RCC 7860 (cell line): ENCODE results near the gene PAX5.

Experiments
- DNase-seq: peaks from one replicate; pipeline ENCODE4 v3.0.0-alpha.2; 2015; ENCODE audit warnings: low spot score
- FAIRE-seq: peaks from 2 replicates; lab custom pipeline; 2012; peaks lifted over from hg19 to GRCh38; lab: Jason Lieb, UNC

PAX5 gene

DNA sequence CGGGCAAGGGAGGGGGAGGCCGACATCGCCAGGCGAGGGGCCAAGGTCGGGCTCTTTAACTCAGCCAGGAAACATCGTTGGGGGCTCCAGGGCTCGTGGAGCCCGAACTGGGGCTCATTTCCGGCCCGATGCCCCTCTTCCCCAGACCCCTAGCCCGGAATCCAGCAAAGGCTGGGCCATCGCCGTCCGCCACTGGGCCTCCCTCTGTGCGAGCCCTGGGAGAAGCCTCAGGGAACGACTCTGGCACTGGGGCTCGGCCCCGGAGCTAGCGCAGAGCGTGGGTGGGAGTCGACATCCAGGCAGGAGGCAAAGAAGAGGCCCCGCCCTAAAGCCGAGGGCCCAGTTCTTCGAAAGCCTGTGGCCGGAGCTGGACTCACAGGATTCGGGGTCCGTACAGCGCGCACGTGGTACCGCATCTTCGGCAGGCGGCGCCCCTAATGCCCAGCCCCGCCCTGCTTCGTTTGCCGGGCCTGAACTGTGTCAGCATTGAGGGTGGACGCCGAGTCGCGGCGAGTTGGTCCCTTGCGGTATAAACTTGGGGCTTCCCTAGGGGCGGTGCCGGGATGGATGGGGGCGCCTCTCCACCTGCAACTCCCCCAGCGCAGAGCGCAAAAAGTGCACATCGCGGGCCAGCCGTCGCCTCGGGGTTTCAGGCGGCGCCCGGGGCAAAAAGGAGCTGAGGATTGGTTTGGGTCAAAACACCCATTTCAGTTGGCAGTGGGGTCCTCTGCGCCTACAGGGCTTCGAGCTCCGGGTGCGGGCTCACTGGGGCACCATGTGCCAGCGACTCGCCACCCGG, 3.6 kb upstream of the PAX5 start:
- FAIRE-seq (no peak), DNase-seq (no peak)

DNA sequence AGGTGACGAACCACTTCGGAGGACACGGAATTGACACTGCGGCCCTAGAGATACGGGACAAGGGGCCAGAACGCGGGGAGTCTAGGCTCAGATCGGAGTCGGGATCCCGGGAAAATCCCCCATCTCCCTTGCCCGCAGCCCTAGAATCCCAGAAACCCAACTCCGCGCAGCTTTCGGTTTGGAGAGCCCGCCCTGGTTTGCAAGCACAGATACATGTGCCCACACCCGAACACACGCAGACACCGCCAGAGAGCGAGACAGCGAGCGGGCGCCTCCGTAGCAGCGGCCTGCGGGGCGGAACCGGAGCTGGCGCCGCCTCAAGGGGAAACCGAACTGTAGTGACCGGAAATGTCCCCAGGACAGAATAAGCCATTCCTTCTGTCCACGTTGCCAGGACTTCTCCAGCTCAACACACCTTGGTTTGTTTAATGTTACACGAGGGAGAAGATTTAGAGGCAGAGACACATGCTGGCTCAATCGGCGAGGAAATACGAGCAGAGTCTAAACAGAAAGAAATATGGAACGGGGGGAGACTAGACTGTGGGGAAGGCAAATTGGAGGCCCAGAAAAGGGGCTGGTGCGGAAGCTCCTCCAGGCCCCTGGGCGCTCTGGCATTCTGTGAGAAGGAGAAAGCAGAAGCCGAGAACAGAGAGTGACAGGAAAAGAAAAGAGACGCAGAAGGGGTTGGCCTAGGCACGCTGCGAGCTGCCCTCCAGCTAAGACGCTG, 2.9 kb upstream of the PAX5 start:
- FAIRE-seq (no peak), DNase-seq (no peak)

DNA sequence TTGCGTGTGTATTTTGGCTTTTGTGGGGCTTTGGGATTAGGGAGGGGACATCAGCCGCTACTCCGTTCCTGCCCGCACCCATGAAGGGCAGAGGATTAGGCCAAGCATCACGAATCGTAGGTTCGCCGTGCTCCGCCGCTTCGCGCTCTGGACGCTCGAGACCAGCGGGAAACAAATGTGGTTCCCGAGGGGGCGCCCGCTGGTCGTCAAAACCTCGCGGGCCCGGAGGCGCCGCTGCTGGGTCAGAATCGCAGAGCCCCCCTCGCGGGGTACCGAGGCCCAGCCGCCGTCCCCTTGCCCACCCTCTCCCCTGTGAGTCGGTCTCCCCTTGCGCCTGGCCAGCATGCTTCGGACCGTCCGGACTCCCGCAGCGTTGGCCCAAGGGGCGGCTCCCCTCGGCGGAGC, 2.3 kb upstream of the PAX5 start:
- no peak for FAIRE-seq
- DNase-seq, result no peak

DNA sequence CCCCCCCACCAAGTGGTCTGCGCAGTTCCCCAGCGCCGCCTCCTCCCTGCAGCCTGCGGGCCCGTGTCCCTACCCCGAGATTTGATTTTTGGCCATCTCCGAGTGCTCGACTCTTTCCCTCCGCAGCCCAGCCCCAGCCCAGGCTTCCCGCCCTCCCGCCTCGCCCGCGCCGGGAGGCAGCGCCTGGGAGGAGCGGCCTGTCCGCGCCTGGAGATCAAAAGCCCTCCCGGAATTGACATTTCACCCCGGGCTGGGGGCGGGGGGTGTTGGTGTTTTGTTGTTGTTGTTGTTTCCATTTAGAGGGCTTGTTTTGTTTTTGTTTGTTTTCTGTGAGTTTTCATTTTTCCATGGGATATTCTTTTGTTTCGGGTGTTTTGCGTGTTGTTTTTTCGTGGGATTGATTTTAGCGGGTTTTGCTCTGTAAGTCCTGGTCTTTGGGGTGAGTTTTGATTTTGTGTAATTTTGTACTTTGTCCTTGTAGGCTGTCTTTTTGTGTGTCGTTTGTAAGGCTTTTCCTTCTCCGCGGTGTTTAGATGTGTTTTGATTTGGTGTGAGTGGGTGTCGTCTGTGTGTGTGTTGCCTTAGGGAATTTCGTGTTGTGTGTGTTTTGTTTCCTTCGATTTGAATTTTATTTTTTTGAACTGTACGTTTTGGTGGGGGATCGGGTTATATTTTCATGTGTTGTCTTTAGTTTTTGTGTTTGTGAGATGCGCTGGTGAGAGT, 1.7 kb upstream of the PAX5 start:
- DNase-seq, result no peak
- FAIRE-seq, result no peak

DNA sequence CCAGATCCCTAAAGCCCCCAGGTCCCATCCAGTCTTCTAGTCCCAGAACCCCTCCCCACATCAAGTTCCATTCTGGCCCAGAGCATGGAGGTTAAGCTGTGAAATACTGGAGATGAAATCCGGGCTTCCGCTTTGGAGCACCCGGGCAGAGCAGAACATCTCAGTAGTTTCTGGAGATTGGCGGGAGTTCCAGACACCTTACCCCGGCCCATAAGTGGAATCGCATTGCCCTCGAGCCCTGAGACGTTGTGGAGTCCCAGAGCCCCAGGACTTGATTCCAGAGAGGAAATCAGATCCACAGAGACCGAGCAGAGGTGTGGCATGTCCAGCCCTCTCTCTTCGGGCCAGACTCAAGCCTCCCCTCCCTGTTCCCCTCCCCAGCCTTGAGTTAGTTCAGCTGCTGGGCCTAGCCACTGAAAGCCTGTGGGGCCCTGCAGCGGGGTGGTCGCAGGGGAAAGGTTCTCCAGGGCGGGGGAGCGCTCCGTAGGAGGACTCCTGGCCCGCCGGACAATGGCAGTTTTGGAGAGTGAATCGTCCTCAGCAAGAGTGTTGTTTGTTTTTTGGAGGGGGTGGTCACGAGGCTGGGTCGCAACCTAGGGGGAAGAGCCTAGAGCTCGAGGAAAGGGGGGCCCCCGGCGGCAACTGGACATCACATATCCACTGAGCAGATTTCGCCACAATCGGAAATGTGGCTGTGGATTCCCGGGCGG, 1.0 kb upstream of the PAX5 start:
- DNase-seq (no peak), FAIRE-seq (no peak)

DNA sequence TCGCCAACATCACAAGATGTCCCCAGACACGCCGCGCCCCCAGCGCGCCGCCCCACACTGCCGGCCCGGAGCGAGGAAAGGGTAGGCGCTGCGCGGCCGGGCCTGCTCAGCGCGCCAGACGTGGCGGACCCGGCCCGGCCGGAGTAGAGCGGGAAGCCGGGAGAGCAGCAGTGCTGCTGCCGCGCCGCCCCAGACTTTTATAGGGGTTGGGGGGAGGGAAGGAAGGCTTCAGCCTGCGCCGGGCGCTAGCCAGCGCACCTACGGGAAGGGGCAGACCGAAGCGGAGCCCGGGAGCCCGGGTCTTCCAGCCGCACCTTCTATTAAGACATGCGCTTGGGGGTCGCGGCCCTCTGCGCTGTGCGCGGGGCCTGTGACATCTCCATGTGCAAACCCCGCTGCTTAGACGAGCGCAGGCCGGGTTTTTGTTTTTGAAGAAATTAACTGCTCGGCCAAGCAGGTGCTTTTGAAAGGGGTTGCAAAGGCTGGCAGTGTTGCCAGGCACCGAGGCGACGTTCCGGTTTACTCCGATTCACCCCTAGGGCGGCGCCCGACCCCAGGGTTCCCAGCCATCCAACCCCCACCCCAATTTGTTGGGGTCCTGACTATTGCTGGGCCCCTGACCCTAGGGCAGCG, 353 bp upstream of the PAX5 start:
- DNase-seq (no peak), FAIRE-seq (no peak)

DNA sequence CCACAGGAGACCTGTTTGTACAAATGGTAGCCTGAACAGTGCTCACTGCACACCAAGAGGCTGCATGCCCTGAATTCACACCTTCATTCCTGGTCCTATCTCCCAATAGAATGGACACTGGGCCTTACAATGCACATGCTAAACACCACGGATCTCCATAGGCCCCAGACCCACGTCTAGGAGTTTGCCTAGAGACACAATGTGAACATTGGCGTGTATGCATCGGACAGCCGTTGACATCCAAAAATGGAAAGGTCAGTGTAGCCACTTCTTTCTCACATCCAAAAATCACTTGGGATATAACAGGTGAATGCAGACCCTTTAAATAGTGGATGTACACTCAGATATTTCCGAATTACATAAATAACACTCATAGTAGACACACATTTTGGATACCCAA, 927 bp downstream of the PAX5 start:
- FAIRE-seq, result no peak

DNA sequence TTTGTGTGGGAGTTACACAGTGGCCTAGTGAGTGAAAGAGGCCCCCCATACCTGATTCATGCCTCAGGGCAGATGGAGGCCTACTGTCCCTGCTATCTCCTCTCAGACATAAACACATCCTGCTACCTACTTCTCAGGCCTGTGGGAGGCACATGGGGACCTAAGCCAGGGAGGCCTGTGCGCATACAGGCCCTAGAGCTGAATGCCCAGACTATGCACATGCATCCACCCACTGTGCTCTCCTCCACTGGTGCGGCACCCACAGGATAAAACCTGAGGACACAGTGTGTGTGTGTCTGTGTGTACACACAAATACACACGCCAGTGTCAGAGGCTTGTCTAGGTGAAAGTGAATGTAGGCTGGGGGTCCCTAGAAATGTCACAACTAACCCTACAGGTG, 1.4 kb downstream of the PAX5 start:
- no peak for FAIRE-seq

More for the DNA sequence above, 927 bp downstream of the PAX5 start:
- no peak for DNase-seq

DNA sequence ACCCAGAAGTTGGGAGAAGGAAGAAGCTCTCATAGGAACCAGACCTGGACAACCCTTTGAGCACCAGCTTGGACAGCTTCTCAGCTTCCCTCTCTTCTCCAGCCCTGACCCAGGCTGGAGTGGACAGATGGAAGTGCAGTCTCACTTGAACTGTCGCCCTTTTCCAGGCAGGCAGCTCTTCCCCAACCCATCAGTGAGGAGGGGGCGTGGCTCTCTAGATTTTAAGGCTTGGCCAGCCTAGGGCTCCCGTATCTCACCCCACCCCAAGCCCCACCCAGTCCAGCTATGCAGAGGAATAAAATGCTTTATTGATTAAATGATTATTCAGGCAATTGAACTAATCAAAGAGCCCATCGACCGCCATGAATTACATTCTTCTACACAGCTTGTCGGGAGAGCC, 2.2 kb downstream of the PAX5 start:
- no peak for FAIRE-seq
- no peak for DNase-seq

More for the DNA sequence above, 1.4 kb downstream of the PAX5 start:
- DNase-seq, result no peak

DNA sequence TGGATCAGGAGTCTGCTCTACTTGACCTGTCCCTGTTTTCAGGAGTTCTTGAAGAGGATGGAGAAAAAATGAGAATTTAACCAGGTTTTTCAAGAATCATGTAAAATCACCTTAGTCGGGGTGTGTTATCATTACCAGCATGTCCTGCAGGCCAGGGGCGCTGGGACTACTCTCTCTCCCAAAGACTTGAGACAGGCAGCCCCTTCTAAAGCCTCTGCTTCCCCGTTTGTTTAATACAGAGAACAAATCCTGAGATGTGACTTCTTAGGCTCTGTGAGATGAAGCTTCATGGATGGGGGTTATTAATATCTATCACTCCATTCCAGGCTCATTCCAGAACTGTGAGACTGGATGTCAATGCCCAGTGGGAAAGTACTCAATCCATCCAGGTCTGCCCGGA, 3.0 kb downstream of the PAX5 start:
- no peak for DNase-seq
- FAIRE-seq, result no peak

DNA sequence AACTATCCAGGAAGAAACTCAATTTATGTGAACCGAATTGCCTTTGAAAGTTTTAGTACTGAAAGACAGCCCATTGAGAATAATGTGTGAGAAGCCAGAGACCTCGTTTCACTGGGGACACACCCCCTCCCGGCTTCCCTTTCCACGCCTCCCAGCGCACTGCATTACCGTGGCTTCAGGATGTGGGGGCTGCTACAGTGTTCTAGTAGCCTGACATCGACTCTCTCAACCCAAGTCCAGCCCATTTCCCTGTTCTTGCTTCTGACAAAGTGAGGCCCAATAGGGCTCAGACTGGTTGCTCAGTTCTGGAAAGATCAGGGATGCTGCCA, 3.5 kb downstream of the PAX5 start:
- FAIRE-seq, result no peak

DNA sequence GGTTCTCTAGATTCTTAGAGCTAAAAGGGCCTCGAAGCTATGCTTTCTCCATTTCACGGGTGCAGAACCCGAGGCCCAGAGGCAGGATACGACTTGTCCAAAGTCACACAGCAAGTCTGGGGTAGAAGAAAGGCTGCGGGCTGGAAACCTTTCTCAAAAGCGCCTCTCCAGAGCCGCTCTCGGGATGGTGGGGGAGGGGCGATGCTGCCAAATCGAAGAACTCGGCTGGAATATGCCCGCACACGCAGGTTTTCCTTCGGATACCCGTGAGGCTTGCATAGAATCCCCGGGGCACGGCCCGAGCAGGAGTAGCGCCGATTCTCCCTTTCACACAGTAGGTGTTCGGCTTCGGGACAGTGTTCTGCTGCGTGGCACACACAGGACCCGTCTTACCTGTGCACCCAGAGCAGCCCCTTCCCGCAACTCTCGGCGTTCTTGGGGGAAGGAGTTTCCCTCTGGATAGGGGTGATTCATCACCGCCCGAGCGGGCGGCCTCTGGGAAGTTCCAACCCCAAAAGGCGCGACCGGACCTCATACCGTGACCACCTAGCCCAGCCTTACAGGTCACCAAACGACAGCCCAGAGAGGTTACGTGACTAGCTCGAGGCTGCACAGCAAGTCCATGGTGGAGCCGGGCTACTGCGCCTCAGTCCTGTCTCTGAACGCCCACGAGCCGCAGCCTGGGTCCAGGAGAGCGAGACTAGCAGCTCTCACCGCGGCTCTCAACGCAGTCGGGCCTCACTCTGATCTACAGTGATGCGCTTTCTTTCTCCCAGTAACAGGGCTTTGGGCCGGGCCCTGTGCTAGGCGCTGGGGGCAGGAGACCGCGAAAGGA, 4.1 kb downstream of the PAX5 start:
- no peak for FAIRE-seq

More for the DNA sequence above, 3.5 kb downstream of the PAX5 start:
- DNase-seq, result no peak

DNA sequence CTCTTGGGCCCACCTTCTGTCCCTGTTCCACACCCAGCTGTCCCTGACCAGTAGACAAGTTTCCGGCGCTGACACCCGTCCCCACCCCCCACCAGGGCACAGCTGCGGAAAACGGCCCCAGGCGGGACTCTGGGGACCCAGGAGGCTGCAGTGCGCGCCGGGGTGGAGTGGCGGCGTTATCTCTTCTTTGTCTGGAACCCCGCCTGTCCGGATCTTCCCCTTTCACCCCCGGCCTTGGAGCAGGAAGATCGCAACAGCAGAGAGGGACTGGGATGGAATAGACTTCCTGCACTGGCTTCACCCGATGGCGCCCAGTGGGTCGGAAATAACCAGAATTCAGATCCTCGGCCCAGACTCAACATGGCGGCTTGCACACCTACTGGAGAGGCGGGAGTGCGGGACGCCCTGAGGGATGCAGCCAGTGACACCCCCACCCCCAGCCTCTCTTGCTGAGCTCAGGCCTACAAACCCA, 4.7 kb downstream of the PAX5 start:
- DNase-seq (no peak), FAIRE-seq (no peak)

More for the DNA sequence above, 4.1 kb downstream of the PAX5 start:
- no peak for DNase-seq

DNA sequence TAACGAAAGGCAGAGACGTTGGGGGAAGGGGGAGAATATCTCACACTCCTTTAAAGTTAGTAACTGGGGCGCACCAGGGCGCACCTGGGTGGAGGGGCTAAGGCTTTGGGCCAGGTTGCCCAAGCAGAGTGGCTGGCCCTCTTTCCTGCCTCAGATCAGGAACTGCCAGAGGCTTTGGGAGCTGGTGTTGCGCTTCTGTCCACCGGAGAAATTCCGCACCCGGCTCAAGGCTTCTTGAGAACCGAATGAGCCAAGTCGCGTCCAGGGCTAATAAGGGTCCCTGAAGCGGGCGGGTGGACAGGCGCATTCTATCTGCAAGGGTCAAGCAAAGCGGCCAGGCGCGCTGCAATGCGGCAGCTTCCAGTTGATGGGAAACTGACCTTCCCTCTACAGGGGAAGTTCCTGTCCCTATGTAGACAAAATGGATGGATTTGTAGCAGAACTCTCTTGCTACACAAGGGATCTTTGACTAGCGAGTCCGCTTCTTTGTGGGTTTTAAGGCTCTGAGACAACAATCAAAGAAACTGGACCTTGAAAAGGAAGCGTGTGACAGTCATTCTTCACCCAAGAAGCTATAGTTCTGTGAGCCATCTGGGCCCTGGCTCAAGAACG, 5.5 kb downstream of the PAX5 start:
- FAIRE-seq (no peak), DNase-seq (no peak)

DNA sequence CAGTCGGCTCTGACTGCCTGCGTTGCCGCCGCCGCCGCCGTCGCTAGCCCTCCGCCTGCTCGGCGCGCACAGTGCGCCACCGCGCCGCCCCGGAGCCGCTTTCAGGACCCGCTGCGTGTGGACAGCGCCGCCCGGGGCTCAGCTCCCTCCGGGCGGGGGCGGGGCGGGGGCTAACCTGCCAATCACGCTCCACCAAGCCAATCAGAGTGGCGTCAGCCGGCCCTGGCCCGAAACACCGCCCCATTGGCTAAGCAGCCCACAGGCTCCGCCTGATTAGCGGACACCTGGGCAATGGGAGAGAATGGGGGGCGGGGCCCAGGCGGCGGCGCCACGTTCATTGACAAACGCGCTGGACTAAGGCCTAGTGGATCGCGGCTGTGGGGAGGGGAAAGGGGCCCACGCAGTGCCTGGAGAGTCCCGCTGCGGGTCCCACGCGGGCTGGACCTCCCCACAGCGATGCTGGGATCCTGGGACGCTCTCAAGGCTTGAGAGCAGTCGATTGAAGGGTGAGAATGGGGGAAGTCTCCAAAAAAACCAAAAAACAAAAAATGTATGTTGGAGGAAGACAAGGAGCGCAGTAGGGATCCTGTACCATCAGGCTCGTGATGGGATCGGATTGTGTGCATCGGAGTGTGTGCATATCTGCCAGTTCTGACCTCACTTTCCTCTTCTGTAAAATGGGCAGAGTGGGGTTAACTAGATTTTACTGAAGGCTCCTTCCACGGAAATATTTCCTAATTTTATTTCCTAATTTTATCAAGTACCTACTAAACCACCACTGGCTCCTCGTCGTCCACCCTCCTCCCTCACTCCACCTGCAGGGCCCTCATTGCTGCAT, 6.3 kb downstream of the PAX5 start:
- FAIRE-seq, result no peak

DNA sequence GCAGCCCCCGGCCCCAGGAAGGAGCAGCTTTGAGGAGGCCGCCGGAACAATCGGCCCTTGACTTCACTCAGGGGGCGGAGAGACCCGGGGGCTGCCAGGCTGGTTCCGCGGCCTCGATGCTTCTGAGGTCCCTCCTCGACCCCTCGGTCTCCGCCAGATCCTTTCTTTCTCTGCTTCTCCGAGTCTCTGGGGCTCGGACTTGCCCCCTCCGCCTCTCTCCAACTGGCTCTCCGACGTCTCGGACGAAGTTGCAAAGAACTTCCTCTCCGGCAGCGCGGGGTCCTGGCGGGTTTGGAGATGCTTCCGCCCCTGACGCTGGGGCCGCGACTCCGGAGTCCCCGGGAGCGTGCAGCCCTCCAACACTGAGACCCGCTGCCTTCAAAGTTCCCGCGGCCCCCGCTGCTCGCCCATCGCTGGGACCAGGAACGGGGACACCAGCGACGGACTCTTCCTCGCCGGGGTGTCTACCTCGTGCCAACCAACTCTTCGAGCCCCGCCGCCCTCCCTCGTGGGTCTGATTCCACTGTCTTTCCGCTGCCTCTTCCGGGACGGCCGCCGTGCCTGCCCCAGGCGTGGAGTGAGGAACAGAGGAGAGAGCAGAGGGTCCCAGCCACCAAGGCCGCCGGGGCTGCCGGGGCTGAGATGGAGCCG, 7.0 kb downstream of the PAX5 start:
- FAIRE-seq (no peak), DNase-seq (no peak)

More for the DNA sequence above, 6.3 kb downstream of the PAX5 start:
- no peak for DNase-seq

DNA sequence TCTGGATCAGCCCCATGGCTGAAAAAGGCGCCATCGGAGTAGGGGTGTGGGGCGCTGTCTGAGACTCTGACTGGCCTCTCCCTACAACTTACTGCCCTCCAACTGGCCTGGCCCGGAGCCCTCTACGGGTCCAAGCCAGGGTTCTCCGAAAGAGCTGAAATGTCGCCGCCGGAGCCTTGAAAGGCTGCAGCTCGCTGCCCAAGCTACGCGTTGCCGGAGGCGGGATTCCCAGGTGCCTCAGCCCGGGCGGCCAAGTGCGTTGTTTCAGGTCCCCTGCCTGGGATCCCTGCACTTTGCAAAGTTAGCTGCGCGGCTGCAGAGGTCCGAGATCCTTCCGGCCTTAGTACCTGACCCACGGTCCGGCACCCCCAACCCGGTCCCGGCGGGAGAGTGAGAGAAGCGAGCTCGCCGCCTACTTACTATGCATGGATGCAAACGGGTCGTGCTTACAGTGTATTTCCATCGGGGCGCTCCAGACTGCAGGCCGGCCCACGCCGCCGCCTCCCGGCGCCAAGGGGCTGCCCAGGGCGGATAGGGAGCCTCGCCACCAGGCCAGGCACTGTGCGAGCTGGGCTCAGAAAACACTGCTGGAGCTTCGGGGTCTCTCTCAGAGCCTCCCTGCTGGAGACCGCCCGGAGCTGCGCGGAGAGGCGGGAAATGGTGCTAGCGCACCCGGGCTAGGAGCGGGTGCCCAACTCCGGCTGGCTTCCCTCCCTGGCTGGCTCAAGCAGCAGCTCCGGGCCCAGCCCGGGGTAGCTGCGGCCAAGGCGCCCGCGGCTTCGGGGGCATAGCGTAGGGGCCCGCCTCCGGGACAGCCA, 7.7 kb downstream of the PAX5 start:
- FAIRE-seq (no peak), DNase-seq (no peak)
